Activated CD4-positive, alpha-beta T cell treated with anti-CD3 and anti-CD28 coated beads for 1 hour (primary cell): ENCODE measurements around the gene SLC6A4.

ENCODE experiments used
- DNase-seq: peaks from one replicate; pipeline ENCODE4 v3.0.0-alpha.2; 2020

Gene SLC6A4

GRCh38 chr17:30235386-30236296 lies at the start of gene SLC6A4:
TSS of gene SLC6A4 (minus strand) at chr17:30235697. CDS start at chr17:30221958, 13,739 bp downstream.
- DNase-seq = no peak

DNA sequence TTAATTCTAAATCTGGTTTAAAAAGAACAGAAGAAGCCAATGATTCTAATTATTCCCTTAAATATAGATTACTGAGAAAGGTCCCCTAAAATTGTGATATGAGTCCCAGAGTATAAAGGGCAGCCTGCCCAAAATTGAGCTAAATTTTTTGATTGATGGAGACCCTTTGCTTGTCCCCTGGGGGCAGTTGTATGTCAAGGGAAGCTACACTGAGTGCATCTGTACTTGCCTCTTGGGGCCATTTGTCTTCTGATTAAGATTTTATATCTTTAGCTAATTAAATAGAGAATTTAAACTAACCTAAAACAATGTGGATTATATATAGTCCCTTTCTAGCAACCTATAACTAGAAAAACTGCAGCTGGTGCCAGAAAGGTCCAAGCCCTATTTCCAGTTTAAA lies 43.7 kb upstream of the SLC6A4 start:
- DNase-seq = no peak

- no peak for DNase-seq
Measured at GRCh38 chr17:30278032-30278431, 42.5 kb upstream of the SLC6A4 start.

- DNase-seq = no peak
Measured at GRCh38 chr17:30275911-30276310, 40.4 kb upstream of the SLC6A4 start.

DNA sequence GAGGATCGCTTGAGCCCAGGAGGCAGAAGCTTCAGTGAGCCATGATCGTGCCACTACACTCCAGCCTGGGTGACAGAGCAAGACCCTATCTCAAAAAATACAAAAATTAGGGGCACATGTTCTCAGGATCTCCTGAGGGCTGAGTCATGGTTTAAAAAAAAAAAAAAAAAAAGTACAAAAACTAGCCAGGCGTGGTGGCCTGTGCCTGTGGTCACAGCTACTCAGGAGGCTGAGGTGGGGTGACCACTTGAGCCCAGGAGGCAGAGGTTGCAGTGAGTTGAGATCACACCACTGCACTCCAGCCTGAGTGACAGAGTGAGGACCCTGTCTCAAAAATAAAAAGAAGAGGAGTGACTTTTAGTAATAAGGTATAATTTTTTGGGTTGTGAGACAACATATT lies 39.4 kb upstream of the SLC6A4 start:
- no peak for DNase-seq

GRCh38 chr17:30273373-30273772 lies 37.9 kb upstream of the SLC6A4 start:
- DNase-seq = no peak

GRCh38 chr17:30271102-30271501 lies 35.6 kb upstream of the SLC6A4 start:
- no peak for DNase-seq

GRCh38 chr17:30267625-30268024 lies 32.1 kb upstream of the SLC6A4 start:
- no peak for DNase-seq

- no peak for DNase-seq
Measured at GRCh38 chr17:30263552-30264333, 28.2 kb upstream of the SLC6A4 start.

DNA sequence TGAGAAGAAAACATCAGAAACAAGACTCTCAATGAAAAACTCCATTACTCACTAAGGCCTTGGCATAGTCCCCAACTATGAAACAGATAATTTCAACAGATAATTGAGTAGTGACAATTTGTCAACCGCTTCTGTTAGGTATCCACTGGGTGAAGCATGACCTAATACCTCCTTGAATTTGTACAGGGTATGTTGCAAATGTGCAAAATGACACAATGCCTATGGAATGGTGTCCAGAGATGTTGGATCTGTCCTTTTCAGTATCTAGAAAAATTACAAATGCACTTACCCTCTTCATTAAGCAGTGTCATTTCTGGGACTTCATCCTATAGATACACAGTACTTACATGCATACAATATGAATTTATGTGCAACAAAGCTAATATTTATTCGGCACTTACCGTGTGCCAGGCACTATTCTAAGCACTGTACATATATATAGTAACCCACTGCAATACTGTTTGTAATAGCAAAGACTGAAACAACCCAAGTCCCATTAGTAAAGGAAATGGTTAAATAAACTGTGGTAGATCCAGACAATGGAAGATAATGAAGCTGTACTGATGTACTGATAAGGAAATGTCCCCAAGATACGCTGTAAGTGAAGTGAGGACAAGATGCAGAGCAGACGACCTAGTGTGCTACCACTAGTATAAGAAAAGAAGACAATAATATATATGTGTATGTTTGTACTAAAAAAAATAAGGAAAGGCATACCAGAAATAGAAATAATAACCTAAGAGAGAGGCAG lies 21.4 kb upstream of the SLC6A4 start:
- no peak for DNase-seq

GRCh38 chr17:30254150-30254549 lies 18.7 kb upstream of the SLC6A4 start:
- no peak for DNase-seq

GRCh38 chr17:30253312-30253711 lies 17.8 kb upstream of the SLC6A4 start:
- DNase-seq = no peak

DNA sequence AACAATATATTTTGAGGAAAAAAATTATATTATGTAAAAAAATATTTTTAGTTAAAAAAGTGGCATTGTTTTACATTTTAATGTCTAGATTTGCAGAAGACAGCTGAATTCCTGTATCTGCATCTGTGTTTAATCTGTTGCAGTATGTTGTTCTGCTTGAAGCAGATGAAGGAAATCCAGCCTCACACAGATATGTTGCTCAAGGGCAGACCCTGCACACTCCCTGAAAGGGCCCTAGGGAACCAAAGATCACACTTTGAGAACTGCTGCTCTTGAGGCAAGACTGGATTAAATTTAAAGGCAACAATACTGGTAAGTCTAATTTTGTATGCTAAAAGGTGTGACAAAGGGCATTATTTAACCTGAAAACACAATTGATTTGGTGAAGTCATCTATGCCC lies 16.4 kb upstream of the SLC6A4 start:
- no peak for DNase-seq

DNA sequence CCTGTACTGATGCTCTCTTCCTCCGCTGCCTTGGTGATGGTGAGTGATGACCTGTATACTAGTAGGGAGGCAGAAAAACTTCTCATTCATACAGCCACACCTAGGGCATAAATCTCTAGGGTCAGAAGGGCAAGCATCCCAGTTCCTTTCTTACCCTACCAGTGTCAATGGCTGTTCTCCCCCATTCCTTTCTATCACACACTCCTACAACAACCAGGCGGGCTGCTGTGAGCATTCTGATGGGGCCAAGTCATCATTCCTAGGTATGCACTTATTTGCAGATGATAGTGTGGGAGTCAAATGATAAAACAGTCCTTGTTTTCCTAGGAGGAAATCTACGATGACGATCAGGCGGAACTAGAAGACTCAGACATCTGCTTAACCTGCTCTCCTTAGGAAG lies 14.0 kb upstream of the SLC6A4 start:
- DNase-seq = no peak

DNA sequence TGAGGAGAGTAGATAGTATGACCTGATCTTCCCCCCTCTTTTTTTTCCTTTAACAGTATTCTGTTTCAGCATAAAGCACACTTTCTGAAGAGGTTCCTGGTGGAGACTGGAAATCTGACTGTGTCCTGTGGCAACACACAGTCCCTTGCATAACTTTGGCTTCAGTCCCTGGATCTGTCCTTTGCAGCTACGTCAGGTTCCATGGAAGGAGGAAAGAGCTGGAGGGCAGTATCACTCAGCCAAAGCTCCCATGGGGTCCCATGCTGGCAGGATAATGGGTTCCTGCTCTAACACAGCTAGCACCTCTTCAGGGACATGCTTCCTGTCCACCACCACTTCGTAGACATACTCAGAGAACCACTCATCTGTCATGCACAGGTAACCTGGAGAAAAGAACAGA lies 13.3 kb upstream of the SLC6A4 start:
- no peak for DNase-seq

DNA sequence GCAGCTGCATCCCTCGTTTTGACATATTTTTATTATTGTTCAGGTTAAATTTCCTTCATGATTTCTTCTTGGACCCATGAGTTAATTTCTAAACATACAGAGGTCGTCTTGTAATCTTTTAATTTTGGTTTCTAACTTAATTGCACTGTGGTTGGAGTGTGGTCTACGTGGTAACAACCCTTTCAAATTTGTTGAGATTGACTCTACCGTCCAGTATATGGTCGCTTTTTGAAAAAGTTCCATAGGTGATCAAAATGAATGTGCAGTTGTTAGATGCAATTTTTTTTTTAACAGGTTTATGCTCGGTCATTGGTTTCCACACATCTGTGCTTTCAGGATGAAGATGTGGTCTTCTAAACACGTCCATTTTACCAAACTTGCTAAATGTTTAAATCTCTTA lies 11.0 kb upstream of the SLC6A4 start:
- no peak for DNase-seq

DNA sequence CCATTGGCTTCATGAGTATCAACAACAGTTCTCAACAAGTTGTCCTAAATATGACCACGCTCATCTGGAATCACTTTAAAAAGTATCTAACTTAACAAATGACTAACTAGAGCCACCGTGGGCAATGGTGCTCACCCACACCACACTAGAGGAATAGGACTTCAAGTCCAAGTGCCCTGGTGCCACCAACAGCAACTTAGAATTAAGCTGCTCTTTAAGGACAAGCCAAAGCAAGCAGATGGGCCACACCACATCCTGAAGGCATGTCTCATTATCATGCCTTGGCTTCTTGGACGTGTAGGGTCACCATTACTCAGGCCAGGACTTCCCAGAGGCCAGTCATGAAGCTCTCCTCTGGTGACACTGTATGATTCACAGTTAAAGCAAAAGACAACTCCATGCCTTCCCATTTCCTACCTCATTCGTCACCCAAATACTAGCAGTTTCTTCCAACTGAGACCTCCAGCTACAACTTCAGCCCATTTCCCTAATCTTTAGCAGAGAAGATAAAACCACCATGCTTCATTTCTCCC lies 9.4 kb upstream of the SLC6A4 start:
- no peak for DNase-seq

GRCh38 chr17:30243568-30243967 lies 8.1 kb upstream of the SLC6A4 start:
- DNase-seq = no peak

DNA sequence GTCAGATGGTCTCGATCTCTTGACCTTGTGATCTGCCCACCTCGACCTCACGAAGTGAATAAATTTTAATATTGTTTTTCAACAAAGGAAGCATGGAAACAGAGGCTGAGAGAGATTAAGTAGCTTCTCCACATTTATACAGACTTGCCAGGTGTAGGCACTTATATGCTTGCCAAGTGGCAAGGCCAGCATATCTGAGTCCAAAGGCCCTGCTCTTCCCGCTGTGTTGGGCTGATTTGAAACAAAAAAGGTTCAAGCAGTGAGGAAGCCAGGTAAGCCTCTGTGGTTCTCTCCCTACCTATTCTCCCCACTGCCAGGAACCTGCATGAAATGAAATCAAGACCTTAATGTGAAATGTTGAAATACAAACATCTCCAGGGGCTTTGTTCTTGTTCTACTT lies 7.5 kb upstream of the SLC6A4 start:
- no peak for DNase-seq

DNA sequence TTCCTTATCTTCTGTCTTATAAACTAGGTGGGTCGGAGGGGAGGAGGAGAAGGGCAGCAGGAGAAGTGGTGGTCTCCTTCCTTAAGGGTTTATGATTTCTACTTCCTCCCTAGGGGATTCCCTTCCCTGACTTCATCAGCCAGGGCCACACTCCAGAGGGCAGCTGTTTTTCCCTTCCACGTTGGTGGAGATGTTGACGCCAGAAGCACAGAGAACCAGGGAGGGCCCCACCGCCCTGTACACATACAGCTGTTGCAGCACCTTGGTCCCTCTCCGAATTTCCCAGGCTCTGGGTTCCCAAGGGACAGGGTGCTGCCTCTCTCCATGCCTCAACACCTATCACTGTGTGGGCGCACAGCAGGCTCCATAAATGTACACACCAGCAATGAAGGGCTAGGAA lies 5.6 kb upstream of the SLC6A4 start:
- no peak for DNase-seq

- no peak for DNase-seq
Measured at GRCh38 chr17:30240177-30240576, 4.7 kb upstream of the SLC6A4 start.

GRCh38 chr17:30239089-30239462 lies 3.6 kb upstream of the SLC6A4 start:
- no peak for DNase-seq

DNA sequence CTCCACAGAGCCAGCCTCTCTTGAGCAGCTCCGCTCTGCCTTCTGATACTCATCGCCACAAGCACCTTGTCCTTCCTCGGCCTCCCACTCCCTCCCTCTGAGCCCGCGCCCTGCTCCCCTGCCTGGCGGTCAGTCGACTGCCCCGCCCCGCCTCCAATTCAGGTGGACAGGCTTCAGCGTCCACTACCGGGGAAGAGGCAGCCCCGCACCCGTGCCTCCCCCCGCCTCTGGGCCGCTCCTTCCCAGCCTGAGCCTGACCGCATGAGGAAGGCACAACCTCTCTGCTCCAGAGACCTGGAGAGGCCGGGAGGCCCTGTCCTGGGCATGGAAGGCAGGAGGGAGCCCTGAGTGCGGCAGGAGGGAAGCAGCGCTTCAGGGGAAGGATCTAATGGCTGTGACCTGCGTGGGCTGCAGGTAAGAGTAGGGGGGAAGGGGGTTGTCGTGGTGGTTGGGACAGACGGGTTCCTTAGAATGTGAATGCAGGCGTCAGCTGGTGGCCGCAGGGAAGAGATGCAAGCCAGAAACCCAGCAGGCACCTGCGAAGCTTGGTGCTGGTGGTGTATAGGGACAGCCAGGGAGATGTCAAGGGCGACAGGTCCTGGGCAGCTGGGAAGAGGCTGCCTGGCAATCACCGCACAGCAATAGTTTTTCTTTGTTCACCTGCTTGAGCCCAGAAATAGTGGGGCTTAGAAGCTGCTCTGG lies 3.0 kb upstream of the SLC6A4 start:
- no peak for DNase-seq
